GM12873 (cell line): Measurements from ENCODE around the gene PRSS16.

Experiments
- CTCF ChIP-seq: IDR thresholded peaks from 2 replicates; pipeline ENCODE4 v1.5.1; 2012; ENCODE audit warnings: low read depth, mild to moderate bottlenecking, moderate library complexity, low read length, control low read depth; ENCODE audit not compliant: insufficient read depth; ENCODE audit errors: missing control alignments

Gene PRSS16

DNA sequence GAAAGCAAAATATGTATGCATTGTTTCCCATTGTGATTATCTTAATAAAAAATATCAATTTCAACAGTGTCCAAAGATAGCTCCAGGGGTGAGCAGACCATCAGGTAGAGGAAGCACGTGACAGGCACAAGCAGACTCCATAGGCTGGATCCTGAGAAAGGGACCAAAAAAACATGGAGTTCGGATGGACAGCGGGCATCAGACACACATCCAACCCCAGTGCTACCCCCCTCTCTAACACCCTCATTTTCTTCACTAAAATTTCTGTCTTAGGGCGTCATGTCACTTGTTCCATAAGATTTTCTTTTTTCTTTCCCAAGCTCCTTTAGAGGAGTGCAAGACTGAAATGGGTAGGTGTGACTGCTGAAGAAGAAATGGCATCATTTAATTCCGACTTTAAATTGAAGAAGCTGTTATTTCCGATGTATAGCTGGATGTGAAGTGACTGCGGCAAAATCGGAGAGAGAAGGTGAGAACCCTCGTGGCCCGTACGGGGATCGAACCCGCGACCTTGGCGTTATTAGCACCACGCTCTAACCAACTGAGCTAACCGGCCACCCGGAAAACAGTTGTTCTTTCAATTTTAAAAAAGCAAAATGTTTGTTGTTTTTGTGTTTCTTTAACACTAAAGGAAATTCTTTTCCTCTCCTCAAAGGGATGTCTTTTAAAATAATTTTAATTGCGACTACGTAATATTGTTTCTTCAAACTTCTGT, 10.3 kb upstream of the PRSS16 start:
- no peak for TF ChIP-seq CTCF

- no peak for TF ChIP-seq CTCF
These were observed 9.2 kb upstream of the PRSS16 start for GRCh38 chr6:27238010-27238983.

- TF ChIP-seq CTCF, result no peak
These were observed 8.2 kb upstream of the PRSS16 start for GRCh38 chr6:27239258-27239657.

DNA sequence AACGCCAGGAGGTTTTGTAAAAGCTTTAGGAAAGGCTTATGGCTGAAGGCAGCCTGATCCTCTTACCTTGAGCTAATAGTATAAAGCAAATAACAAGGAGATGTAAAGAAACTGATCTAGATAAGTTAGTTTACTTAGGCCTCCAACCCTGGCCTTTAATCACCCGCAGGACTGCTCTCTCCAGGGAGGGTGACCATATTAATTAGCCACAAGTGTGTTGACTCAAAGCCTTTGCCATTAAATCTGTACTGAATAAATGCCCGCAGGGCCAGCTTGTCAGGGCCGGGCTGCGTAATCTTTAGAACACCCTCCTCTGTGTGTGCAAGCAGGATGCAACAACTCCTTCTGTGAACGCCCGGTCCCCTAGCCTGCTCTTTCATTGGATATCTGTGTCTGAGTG, 6.1 kb upstream of the PRSS16 start:
- no peak for TF ChIP-seq CTCF

- TF ChIP-seq CTCF, result no peak
These were observed 4.8 kb upstream of the PRSS16 start for GRCh38 chr6:27242589-27243265.

GRCh38 chr6:27248783-27249182, 1.3 kb downstream of the PRSS16 start:
- no peak for TF ChIP-seq CTCF
